Posterior cingulate gyrus (tissue), 11 donors: Measurements from ENCODE around the gene ZNF69.
"Not testable (repeated sequence)": the region's sequence is repeated elsewhere in the genome, so short reads cannot be mapped to it uniquely, and the experiment has no call there.

Experiments used
- DNase-seq, 10 donors: peaks; one replicate each; pipeline versions ENCODE4 v3.0.0 to v3.0.0-alpha.2; 2020 to 2021; ENCODE audit warnings: mixed read lengths in 3 of 10
- intact Hi-C: fragments of 100-400 bp; cut with DNase I; formaldehyde crosslinking; loops from one replicate; pipeline ENCODE4 v1.15.1; 2023

The ZNF69 gene

GRCh38 chr19:11887611-11888531 is at the start of gene ZNF69:
Gene ZNF69 (plus strand): TSS chr19:11887782. CDS start chr19:11887924, 142 bp downstream.
- peak; percentile 62 to 96 (median 80) for DNase-seq
- intact Hi-C loops, result loop anchor here (5.0 kb wide), 1 partner anchor 91 kb away; the partner anchor contains the start of gene ZNF491

GRCh38 chr19:11843722-11844121 is 43.9 kb upstream of the ZNF69 start:
- intact Hi-C loops, result no loop called here
- no peak for DNase-seq

GRCh38 chr19:11847615-11848014 is 40.0 kb upstream of the ZNF69 start:
- intact Hi-C loops, DNase-seq: not testable (repeated sequence)

GRCh38 chr19:11848200-11848593 is 39.4 kb upstream of the ZNF69 start:
- DNase-seq, result no peak
- intact Hi-C loops, result no loop called here

GRCh38 chr19:11848594-11849469 is 38.8 kb upstream of the ZNF69 start, which contains the start of gene ZNF439:
Gene ZNF439 (plus strand): TSS chr19:11848726. CDS start chr19:11848868, 142 bp downstream.
- intact Hi-C loops, result no loop called here
- peak; percentile 88 to 99 (median 94) for DNase-seq

GRCh38 chr19:11850289-11850688 is 37.3 kb upstream of the ZNF69 start:
- intact Hi-C loops, DNase-seq: not testable (repeated sequence)

GRCh38 chr19:11853358-11853757 is 34.2 kb upstream of the ZNF69 start:
- intact Hi-C loops, result no loop called here
- DNase-seq, result no peak

- no peak for DNase-seq
- intact Hi-C loops, result no loop called here
Observed at GRCh38 chr19:11856596-11857250, 30.9 kb upstream of the ZNF69 start.

- DNase-seq, result no peak
- intact Hi-C loops, result no loop called here
Observed at GRCh38 chr19:11860721-11861120, 26.9 kb upstream of the ZNF69 start.

- DNase-seq, result no peak
- intact Hi-C loops, result no loop called here
Observed at GRCh38 chr19:11861301-11861700, 26.3 kb upstream of the ZNF69 start.

- intact Hi-C loops, DNase-seq: not testable (repeated sequence)
Observed at GRCh38 chr19:11867766-11868165, 19.8 kb upstream of the ZNF69 start.

GRCh38 chr19:11868188-11868587 is 19.4 kb upstream of the ZNF69 start:
- DNase-seq, result no peak
- intact Hi-C loops, result no loop called here

- DNase-seq, result no peak
- intact Hi-C loops, result no loop called here
Observed at GRCh38 chr19:11872624-11873023, 15.0 kb upstream of the ZNF69 start.

GRCh38 chr19:11873762-11874161 is 13.8 kb upstream of the ZNF69 start:
- intact Hi-C loops, result no loop called here
- DNase-seq, result no peak

- intact Hi-C loops, result loop anchor here (5.0 kb wide), 1 partner anchor 263 kb away; the partner anchor contains the start of gene ZNF20
- peak in 4 of 10 donors; percentile 19 to 73 (median 36) for DNase-seq
Observed at GRCh38 chr19:11879687-11880266, 7.8 kb upstream of the ZNF69 start.

- no peak for DNase-seq
- intact Hi-C loops, result loop anchor here (5.0 kb wide), 1 partner anchor 262 kb away; the partner anchor contains the start of gene ZNF20
Observed at GRCh38 chr19:11880598-11880997, 7.0 kb upstream of the ZNF69 start.

- intact Hi-C loops, result loop anchor here (5.0 kb wide), 1 partner anchor 261 kb away; the partner anchor contains the start of gene ZNF20
- peak in 5 of 10 donors; percentile 42 to 85 (median 53) for DNase-seq
Observed at GRCh38 chr19:11881151-11881800, 6.3 kb upstream of the ZNF69 start.

- no peak for DNase-seq
- intact Hi-C loops, result loop anchor here (5.0 kb wide), 1 partner anchor 260 kb away; the partner anchor contains the start of gene ZNF20
Observed at GRCh38 chr19:11882606-11883005, 5.0 kb upstream of the ZNF69 start.

- intact Hi-C loops, result loop anchor here (5.0 kb wide), 1 partner anchor 90 kb away; the partner anchor contains the start of gene ZNF491
- DNase-seq, result peak in 2 of 10 donors; percentile 3 to 73
Observed at GRCh38 chr19:11887234-11887610, 360 bp upstream of the ZNF69 start.
